A204.1 (cell line): ENCODE results near the gene RYR1.
"Not testable (repeated sequence)": the region's sequence is repeated elsewhere in the genome, so short reads cannot be mapped to it uniquely, and the experiment has no call there.

Experiments used
- FAIRE-seq: peaks from 2 replicates; lab custom pipeline; 2012; peaks lifted over from hg19 to GRCh38; lab: Jason Lieb, UNC

RYR1 gene

GRCh38 chr19:38400361-38400760 is 33.1 kb upstream of the RYR1 start:
- FAIRE-seq, result no peak

DNA sequence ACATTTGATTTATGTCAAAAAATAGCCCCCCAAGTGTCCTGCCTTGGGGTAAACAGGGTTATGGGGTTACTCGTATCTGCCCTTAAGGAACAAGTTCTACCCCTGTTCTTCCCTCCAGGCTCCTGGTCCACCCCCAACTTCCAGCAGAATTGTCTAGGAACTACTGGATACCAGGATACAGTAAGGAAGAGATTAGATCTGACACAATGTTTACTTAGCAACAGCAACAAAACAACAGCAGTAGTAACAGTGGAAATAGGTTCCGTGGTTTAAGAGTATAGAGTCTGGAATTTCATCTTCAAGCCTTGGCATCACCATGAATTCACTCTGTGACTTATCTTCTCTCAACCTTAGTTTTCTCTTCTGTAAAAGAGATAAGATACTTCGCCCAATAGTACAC is 32.3 kb upstream of the RYR1 start:
- no peak for FAIRE-seq

DNA sequence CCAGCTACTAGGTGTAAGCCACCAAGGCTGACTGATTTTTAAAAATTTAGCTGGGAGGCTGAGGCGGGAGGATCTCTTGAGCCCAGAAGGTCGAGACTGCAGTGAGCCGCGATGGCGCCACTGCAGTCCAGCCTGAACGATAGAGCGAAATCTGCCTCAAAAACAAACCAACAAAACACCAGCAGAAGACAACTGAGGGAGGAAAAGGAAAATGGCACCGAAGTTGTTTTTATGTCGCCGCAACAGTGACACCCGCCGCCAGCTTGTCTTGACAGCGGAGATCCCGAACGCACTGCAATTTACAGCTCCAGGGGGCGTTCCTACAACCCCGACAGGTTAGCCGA is 30.9 kb upstream of the RYR1 start:
- FAIRE-seq, result no peak

DNA sequence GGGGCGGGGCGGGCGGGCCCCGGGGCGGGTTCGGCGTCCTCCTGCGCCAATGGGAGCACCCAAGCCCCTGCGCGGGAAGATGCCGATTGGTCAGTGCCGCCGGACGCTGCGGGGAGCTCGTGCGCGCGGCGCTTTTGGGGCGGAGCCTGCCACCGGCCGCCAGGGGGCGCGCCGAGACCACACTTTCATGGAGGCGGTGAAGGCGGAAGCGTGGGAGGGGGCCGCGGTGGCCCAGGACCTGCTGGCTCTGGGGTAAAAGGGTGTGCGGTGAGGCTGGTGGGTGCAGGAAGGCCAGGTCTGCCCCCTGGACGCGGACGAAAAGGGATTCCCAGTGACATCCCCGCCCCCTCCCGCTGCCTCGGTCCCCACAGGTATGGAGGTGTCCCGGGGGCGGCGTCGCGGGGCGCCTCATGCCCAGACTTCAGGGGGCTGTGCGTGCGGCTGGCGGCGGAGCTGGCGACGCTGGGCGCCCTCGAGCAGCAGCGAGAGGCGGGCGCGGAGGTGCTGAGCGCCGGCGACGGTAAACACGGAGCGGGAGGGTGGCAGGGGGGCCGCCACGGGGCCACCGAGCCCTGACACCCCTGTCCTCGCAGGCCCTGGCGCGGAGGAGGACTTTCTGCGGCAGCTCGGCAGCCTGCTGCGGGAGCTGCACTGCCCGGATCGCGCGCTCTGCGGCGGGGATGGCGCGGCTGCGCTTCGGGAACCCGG is 30.4 kb upstream of the RYR1 start, which contains the start of gene FAM98C:
Gene FAM98C, plus strand, starts transcription at position 127 of the 708 bp plus-strand sequence. Its CDS starts 61 bp downstream, at position 188.
- no peak for FAIRE-seq

GRCh38 chr19:38404858-38405257 is 28.6 kb upstream of the RYR1 start:
- FAIRE-seq, result no peak

DNA sequence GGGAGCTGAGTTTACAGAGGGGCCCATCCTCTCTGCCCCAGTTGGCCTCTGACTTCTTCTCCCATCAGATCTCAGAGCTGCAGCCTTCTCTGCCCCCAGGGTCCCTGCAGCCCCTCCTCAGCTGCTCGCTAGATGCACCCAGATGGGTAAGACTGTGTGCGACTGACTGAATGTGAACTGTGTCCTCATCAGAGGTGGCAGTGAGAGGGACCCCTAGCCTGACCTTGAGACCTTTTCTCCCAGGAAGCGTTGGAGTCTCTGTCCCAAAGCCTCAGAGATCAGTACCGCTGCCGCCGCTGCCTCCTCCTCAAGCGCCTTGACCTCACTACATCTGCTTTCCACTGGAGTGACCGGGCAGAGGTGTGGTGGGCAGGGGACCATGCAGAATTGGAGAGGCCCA is 28.2 kb upstream of the RYR1 start:
- no peak for FAIRE-seq

GRCh38 chr19:38409631-38410133 is 23.8 kb upstream of the RYR1 start:
- no peak for FAIRE-seq

GRCh38 chr19:38410407-38410806 is 23.1 kb upstream of the RYR1 start:
- FAIRE-seq, result not testable (repeated sequence)

GRCh38 chr19:38411041-38411712 is 22.3 kb upstream of the RYR1 start:
- no peak for FAIRE-seq

GRCh38 chr19:38411898-38412297 is 21.6 kb upstream of the RYR1 start:
- not testable (repeated sequence) for FAIRE-seq

GRCh38 chr19:38412491-38412890 is 21.0 kb upstream of the RYR1 start:
- FAIRE-seq, result no peak

GRCh38 chr19:38412961-38413360 is 20.5 kb upstream of the RYR1 start:
- FAIRE-seq, result no peak

DNA sequence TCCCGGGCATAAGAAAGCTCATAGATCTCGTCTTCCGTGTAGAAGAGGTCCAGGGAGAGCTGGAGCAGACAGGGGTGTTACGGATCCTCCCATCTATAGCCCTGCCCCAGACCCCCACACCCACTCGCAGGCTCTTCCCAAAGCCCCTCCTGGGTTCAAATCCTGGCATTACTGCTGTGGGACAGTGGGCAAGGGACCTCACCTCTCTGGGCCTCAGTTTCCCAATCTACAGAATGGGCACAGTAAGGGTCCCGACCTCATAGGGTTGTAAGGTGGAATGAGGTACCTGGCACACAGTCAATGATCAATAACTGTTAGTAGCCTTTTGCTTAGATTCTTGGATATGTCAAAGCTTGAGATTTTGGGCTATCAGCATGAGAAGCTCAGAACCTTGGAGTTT is 20.1 kb upstream of the RYR1 start:
- FAIRE-seq, result no peak

- FAIRE-seq, result no peak
Observed at GRCh38 chr19:38417146-38417543, 16.3 kb upstream of the RYR1 start.

DNA sequence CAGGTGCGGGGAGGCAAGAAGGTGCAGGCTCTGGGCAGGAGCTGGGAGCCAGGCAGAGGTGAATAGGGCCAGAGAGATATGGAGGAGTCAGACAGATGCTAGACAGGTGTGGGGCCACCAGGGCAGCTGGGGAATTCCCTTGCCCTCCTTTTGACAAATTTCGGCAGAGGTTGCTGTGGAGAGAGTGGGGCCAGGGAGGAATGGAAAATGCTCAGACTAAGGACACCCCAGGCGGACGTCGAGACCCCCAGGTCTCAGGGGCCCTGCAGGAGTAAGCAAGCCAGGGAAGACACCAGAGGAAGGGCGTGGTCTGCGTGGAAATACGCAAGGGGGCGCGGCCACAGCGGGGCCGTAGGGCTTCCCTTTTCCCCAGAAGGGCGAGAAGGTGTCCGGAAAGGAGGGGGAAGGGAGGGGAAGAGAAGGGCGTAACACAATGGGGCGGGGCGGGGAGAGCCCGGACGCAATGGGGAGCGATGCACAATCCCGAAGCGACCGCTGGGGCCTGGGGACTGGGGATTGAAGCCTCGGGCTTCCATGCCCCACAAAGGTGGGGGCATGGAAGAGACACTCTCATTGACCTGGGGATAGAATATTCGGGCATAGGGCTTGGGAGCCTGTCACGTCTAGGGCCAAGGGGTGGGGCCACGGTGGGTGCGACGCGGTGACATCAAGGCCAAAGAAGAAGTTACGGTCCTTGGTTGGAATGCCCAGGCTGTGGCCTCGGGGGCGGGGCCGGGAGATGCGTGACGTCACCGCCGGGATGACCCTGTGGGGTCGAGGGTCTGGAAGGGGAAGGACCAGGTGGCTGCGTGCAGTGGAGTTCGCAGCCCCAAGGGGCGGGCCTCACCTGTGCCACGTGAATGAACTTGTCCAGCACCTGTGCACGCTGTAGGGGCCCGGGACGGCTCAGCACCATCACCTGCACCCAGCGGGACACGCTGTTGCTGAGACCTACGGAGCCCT is 15.7 kb upstream of the RYR1 start:
- FAIRE-seq, result no peak

DNA sequence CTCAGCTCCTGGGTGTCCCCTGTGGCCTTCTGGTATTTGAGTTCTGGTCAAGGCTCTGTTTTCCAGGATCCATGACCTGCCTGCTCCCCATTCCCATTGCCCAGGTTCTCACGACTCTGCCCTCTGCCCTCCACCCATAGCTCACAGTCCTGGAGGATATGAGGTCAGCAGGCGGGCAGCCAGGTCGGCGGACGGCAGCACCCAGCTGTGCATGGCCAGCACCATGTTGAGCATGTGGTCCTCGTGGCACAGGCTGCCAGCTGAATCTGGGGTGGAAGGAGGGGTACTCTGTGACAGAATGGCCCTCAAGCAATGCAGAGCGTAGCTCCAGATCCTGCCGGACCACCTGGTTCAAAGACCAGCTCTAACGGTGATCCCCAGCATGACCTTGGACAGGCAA is 12.6 kb upstream of the RYR1 start:
- FAIRE-seq, result no peak

- no peak for FAIRE-seq
Observed at GRCh38 chr19:38421856-38422255, 11.6 kb upstream of the RYR1 start.

DNA sequence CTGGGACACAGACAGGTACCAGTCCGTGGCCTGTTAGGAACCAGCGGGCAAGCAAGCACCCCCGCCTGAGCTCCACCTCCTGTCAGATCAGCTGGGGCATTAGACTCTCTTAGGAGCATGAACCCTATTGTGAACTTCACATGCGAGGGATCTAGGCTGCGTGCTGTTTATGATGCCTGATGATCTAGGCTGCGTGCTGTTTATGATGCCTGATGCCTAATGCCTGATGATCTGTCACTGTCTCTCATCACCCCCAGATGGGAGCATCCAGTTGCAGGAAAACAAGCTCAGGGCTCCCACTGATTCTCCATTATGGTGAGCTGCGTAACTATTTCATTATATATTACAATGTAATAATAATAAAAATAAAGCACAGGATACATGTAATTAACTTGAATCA is 11.1 kb upstream of the RYR1 start:
- FAIRE-seq, result no peak

DNA sequence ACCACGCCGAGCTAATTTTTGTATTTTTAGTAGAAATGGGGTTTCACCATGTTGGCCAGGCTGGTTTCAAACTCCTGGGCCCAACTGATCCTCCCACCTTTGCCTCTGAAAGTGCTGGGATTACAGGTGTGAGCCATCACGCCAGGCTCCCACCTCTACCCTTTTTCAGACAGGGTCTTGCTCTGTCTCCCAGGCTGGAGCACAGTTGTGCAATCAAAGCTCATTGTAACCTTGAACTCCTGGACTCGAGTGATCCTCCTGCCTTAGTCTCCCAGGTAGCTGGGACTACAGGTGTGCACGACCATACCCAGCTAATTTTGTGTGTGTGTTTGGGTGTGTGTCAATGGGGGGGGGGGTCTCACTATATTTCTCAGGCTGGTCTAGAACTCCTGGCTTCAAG is 9.2 kb upstream of the RYR1 start:
- FAIRE-seq, result no peak

GRCh38 chr19:38425222-38425809 is 8.2 kb upstream of the RYR1 start:
- no peak for FAIRE-seq

GRCh38 chr19:38425810-38426466 is 7.6 kb upstream of the RYR1 start, which contains the start of gene RASGRP4:
TSS of gene RASGRP4 (minus strand) at chr19:38426219. CDS start at chr19:38426091, 128 bp downstream.
- no peak for FAIRE-seq
